Measurements from ENCODE around the gene AHR.
"Not testable (repeated sequence)": the region's sequence is repeated elsewhere in the genome, so short reads cannot be mapped to it uniquely, and the experiment has no call there.

AHR gene

GRCh38 chr7:17392846-17393245, 94.4 kb downstream of the AHR start:
- DNase-seq (ENCODE audit: extremely low read depth, low read depth): no peak
- TF ChIP-seq, protein P1, sequence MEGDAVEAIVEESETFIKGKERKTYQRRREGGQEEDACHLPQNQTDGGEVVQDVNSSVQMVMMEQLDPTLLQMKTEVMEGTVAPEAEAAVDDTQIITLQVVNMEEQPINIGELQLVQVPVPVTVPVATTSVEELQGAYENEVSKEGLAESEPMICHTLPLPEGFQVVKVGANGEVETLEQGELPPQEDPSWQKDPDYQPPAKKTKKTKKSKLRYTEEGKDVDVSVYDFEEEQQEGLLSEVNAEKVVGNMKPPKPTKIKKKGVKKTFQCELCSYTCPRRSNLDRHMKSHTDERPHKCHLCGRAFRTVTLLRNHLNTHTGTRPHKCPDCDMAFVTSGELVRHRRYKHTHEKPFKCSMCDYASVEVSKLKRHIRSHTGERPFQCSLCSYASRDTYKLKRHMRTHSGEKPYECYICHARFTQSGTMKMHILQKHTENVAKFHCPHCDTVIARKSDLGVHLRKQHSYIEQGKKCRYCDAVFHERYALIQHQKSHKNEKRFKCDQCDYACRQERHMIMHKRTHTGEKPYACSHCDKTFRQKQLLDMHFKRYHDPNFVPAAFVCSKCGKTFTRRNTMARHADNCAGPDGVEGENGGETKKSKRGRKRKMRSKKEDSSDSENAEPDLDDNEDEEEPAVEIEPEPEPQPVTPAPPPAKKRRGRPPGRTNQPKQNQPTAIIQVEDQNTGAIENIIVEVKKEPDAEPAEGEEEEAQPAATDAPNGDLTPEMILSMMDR (IDR thresholded peaks at IDR 0.05; ENCODE audit: low read depth, low read length): no peak

DNA sequence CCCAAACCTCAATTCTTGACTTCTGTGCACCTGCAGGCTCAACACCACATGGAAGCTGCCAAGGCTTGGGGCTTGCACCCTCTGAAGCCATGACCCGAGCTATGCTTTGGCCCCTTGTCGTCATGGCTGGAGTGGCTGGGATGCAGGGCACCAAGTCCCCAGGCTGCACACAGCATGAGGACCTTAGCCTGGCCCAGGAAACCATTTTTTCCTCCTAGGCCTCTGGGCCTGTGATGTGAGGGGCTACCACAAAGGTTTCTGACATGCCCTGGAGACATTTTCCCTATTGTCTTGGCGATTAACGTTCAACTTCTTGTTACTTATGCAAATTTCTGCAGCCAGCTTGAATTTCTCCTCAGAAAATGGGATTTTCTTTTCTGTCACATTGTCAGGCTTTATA, 96.1 kb downstream of the AHR start:
- not testable (repeated sequence) for DNase-seq (ENCODE audit: extremely low read depth, low read depth)

Measured in AG09319 (cell line).